GM21717 (cell line): ENCODE results near the gene DMD.

ENCODE experiments used
- ATAC-seq: cut with Tn5 transposase; IDR thresholded peaks from one replicate; pipeline ENCODE4 v1.9.1; 2021; ENCODE audit warnings: mild to moderate bottlenecking, moderate library complexity; ENCODE audit not compliant: unreplicated experiment

DMD gene

DNA sequence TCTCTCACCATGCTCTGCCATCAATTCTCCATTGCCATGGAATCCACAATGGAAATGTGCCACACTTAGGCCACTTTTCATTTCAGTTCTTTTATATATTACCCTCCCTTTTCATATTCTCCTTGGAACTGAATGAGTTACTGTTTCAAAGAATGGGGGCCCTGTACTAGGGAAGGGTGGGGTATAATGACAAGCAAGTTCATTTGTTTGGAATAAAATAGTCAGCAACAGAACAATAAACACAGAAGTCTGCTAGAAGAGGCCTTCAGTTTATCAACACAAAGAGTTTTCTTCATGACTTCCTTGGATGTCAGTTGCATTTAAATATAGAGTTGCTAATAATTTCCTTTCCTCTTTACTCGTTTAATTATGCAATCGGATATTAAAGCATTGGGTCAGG, 1661.2 kb downstream of the DMD start:
- no peak for ATAC-seq

DNA sequence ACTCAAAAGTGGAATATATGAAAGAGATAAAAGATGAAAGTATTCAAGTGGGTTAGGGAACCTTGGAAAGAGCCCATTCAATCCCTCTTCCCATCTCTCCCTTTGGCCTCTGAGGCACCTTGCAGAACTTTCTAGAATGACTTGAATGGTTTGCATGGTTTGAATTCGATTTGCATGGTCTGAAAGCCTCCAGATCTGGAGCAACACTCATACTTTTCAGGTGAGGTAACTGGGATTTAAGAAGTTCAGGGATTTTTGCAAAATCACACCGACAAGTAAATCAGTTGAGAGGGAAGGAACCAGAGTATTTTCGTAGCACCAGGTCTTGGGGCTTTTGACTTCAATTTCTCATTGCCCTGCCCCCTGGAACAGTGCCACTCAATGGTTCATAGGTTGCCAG, 1663.5 kb downstream of the DMD start:
- ATAC-seq, result no peak

DNA sequence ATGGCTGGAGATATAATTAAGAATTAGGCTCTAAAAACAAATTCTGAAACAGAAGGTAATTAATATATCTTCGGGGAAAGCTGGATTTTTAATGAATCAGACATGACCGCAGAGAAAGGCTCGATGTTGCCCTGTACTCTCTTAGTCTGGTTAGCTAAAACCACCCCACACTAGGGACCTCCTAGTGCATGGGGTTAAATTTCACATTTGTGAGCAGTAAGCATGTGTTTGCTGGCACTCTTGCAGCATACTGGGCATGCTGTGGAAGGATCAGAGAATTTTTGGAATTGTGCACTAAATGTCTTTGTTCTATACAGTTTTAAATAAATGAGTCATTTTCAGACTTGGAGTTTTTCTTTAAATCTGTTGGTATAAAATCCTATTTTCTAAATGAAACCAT, 1663.9 kb downstream of the DMD start:
- ATAC-seq, result no peak

DNA sequence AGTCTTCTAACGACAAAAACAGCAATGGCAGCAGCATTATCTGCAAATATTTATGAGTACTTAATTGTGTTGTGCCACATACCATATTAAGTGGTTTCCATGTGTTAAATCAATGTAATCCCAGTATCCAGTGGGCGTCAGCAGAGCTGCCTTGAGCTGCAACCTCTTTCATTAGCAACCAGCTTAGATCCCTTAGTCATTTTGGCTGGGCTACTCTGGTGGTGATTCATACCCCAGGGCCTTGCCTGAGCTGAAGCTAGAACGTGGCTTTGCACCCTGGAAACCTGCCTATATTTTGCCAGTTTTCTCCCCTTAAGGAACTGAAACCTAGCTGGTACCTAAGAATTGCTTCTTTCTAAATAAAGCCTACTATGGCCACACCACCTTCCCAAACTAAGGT, 1665.2 kb downstream of the DMD start:
- no peak for ATAC-seq

DNA sequence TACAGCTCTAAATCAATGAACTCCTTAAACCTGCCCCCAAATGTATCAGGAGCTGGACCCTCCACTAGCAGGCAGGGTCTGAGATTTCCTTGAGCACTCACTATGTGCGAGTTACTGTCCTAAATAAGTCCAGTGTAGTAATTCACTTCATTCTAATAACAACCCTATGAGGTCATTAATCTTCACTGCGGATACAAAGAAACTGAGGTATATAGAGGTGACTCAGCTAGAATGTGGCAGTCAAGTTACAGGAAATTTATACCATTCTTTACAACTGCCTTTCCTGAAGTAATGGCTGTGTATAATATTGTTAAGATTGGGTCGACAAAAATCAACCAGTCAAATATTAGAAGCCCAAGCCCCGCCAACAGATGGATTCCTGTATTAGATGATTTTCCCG, 1665.6 kb downstream of the DMD start:
- ATAC-seq, result no peak

DNA sequence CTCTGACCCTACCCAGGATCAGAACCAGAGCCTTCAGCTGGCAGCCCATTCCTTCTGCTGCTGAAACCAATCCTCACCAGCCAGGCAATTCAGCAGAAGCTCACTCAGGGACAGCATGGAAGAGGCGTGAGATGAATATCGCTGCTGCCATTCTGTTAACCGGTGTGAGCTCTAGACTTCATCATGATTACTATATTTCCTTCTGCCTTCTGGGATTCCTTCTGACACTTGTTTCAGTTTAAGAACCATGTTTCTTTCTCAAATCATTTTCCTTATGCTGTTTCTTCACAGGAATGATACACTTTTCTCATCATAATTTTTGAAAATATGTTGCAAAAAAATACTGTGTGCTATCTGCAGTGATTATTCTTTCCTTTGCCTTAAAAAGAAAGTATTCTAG, 1666.2 kb downstream of the DMD start:
- ATAC-seq, result no peak

DNA sequence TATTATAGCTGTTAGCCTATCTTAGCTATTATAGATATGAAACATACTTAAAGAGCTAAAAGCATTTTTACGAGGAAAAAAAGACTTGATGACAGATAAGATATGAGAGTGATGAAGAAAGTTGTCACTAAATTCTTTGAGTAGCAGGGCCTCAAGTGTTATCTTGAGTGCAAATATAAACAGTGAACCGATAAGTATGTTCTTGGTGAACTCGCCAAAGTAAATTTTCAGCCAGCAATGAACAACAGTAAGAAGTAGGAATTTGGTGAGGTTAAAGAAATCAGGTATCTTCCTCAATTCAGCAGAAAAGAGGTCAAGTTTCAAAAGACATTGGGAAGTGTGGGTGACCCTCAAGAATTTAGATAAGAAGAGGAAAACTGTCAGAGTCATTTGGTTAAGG, 1667.7 kb downstream of the DMD start:
- ATAC-seq, result no peak

DNA sequence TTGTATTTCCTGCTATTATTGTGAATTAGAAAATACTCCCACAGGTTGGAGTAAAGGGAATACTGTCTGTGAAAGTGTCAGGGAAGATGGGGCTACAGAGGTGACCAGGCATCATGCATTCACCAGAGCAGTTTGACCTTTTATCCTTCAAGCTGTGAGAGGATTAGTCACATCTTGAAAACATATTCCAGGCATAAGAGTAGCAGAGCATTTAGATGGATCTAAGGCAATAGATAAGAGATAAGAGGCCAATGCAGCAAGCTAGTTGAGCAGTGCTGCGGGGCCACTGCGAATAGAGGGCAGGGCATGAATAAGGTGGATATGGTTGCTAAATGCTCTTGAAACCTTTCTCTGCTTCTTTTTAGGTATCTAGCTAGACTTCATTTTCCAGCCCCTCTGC, 1668.8 kb downstream of the DMD start:
- no peak for ATAC-seq

DNA sequence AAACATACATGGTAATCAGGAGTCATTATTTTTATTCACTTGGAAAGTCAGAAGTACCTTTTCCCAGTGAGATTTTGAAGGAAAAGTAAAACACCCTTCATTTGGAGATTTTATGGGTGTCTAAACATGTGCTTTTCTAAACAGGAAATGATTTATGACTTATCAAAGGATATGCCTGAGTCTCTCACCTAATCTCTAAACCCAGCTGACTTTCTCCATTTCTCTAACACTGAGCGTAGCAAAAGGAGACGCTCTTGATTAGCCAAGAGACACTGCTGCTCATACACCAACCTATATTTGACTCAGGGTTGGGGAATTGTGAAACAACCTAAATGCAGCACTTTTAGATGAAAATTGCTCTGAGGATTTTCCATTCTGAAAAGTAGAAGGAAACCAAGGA, 1671.0 kb downstream of the DMD start:
- no peak for ATAC-seq

DNA sequence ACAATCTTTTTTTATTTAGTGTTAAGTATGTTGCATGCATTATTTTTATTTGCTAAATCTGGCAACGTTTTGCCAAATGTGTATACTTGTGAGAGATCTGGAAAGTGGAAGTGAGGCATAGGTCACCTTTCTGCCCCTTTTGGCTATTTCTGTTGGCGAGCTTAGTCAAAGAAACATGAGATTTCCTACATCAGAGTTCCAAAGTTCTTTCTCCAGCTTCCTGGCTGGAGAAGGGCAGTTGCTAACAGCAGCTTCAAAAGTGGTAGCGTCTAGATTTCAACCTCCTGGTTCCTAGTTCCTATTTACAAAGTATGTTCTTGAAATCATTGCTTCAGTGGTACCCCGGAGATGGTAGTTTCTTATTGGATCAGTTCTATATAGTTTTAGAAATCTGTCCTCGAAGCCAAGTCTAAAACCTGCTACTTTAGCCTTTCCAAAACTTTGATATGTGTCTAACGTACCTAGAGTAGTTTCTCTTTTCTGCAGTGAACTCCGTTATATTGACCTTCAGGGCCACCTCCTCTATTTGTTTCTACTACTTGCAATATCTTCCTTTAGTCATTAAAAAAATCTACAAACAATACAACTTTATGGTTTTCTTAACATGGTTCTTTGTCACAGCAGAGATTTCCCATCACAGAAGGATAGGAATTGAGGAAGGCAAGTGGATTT, 1683.8 kb downstream of the DMD start:
- no peak for ATAC-seq

DNA sequence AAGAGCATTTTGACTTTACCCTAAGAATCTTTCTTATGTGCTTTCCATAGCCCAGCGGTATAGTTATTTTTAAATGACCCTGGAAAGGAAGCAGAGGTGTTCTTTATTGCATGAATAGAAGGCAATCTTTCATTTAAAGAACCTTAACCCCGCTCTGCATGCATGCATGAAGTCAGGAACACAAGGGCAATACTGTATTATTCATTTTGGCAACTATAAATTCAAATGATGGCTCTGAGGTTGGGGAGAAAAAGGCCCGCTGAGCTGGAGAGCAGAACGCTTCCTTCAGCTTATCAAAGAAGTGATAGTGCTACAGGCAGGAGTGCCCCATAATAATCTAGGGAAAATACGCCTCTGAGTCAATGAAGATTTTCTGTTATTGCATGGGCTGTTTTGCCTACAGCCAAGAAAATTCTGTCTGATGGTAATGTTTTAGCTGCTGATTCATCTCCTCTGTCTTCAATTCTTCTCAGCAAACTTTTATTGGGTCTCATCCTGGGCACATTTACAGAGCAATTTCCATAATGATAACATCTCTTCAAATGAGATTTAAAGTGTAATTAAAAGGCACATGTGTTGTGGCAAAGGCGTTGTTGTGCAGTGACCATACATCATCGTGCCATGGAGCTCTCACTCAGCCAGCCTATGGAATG, 1687.3 kb downstream of the DMD start:
- ATAC-seq, result no peak

DNA sequence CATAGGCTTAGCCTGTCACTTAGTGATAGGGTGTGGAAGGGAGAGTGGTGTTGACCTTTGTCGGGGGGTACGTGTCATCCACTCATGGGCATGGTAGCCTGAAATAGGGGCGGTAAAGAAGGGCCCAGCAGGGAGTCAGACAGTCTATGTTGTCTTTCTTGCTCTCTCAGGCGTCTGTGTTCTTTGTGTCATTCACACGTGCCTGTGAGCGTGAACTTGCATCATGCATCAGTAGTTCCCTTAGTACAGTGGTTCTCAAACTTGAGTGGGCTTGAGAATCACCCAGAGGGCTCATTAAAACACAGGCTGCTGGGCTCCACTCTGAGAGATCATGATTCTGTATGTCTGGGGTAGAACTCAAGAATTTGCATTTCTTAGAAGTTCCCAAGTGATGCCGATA, 1688.6 kb downstream of the DMD start:
- no peak for ATAC-seq

DNA sequence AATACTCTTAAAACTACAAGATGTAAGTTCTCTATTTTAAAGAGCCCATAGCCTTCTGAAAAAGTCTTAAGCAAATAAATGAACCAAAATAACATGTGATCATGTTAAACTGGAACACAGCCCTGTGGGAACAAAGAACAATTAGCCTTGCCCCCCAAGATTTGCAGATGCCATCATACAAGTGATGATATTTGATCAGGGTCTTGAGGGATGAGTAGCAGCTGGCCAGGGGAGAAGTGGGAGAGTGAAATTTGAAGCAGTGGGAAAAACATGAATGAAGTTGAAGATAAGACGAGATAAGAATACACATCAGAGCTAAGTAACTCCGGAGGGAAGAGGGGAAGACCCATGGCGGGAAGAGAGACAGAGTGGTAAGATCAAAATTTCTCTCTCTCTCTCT, 1689.4 kb downstream of the DMD start:
- no peak for ATAC-seq

DNA sequence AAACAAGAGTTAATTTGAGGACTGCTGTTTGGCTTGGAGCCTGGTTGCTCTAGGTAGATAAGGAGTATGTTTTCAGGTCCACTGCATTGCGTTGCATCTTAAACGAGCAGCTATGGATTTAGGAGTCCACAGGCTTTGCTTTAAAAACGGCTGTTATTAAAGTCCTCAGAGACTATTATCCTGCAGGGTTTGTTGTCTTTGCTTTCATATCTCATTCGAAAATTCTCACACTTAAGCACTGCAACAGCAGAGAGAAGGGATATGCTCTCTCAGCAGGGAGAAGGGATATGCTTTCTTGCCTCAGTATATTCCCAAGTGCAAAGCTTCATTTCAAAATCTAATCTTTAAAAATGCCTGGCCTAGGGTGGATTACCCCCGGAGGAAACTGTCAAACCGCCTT, 1694.8 kb downstream of the DMD start:
- ATAC-seq, result no peak

DNA sequence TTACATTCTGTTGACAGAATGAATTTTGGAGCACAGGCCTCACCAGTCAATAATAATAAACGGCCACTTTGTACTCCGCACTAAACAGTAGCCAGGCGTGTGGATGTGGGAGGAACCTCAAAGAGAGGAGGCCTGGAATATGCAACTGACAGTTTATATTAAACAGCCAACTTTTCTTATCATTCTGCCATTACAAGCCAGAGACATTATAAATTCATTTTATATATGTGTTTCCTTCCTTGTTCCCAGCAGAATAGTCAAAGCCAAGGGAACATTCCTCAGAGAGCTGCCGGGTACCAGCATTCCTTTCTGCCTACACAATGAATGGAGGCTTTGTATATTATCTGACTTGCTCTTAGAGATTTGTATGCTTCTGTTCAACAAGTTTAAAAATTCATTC, 1703.0 kb downstream of the DMD start:
- no peak for ATAC-seq

DNA sequence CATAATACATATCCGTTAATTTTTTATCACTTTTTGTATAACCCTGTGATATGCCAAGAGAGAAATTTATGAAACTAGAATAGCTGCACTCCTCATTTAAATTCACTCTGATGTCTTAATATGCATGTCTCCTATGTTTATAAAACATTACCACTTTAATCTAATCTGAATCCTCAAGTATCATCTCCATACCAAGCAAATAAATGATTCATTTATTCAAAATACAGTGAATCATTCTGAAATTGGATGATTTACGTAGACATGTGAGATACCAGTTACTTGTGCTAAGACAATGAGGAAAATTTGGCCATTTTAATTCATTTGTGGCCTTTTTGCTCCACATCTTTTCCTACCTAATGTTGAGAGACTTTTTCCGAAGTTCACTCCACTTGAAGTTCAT, 1704.4 kb downstream of the DMD start:
- no peak for ATAC-seq

DNA sequence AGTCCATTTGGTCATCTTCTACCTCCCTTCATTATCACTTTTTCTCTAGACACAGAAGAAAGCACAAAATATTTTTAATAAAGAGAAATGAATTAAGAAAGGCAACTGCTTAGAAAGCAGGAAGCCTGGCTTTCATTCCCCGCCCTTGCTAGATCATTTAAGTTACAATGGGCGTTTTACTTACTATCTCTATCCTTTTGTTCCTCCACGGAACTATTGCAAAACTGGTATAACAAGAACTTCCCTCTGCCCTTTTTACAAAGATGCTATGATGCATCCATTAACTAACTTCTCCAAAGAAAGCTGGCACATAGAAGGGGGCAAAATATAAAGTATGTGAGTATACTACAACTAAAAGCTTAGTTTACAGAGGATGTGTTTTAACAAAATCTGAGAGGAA, 1705.0 kb downstream of the DMD start:
- no peak for ATAC-seq

DNA sequence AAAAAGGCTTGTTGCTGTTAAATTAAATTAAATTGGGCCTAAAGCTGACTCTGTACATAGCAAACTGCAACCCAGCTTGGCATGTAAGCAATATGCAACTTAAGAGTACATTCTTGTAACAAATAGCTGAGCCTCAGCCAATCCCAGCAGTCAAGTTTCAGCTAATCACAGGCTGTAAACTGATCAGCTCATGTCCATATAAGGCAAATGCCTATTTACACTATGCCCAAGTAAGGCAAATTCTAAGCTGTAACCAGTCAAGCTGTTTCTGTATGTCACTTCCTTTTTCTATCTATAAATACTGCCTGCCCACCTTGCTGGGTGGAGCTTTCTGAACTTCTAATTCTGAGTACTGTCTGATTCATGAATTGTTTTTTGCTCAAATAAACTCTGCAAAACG, 1710.4 kb downstream of the DMD start:
- peak; percentile 50 for ATAC-seq

DNA sequence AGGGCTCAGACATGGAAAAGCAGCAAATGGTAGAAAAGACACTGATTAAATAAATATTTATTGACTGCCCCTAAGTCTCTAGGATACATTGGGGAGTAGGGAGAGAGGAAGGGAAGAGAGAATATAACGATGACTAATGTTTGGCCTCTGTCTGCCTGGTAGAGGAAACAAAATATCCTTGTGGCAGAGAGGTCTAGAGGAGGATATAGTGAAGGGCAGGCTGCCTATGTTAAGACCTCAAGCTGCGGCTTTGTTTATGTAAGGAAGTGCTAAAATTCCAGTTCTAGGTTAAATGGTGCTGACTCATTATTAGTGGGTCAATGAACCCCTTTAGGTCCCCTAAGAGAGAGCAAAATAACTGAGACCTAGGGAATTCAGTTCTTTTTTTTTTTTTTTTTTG, 1712.2 kb downstream of the DMD start:
- ATAC-seq, result no peak

DNA sequence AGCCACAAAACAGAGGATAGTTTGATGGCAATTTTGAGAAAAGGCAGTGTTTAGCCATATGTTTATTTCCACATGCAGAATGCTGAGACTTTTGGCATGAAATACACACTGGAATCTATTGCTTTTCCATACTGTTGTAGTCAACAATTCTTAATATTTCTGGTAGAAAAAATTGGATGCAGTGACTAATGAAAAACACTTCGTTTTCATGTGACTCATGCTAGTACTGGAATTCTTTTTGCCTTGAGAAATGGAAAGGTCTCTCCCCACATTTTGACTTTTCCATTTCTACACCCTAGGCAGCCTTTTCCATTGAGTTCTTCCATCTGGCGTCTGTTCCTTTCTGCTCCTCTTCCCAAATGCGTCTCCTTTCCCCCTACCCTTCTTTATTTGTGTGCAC, 1714.3 kb downstream of the DMD start:
- ATAC-seq, result no peak

DNA sequence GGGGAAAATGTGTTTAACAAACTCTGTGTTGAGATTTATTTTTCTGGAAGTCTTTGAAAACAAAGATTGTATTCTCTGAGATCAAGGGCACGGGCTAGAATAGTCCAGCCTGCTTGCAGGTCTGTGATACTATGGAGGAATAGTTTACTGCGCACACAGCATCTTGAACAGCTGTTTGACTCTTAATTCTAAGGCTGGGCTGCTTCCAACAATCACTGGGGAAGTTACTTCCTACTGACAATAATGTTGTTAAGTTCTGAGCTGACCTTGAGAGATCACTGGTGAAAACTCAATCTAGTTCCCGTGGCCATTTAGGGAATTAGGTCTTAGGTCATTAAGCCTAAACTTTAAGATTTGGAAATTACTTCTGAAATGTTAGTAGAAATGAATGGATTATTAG, 1723.4 kb downstream of the DMD start:
- ATAC-seq, result no peak

DNA sequence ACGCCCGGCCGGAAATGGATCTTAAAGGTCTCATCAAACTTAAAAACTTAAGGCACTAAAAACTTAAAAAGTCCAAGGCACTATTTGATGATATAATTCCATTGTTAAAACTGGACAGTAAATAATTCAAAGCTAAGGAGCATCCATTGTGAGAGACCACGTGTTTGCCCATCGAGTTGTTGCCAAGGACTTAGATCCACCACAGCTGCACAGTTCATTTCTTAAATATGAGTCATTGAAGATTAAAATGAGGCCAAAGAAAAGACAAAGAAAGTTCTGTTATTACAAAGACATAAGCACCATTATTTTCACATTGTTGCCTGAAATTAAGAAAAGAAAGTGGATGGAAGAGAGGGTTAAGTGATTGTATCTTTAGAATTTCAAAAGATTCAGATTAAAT, 1728.0 kb downstream of the DMD start:
- no peak for ATAC-seq

DNA sequence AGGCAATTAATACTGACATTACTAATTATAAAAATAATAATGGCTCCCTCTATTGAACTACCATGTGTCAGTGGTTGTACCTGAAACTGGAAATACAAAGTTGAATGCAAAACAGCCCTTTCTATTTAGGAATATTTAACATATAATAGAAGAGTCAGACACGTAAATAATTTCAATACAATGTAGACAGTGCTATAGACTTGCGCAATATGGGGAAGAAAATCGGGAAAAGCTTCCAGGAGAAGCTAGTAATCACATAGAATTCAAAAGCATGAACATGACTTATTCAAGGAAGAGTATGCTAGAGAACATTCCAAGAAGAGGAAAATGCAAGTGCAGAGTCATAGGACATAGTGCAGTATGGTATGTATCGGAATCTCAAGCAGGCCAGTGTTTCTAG, 1730.7 kb downstream of the DMD start:
- ATAC-seq, result no peak
